Measurements from ENCODE around the gene XIAP.

XIAP gene

DNA sequence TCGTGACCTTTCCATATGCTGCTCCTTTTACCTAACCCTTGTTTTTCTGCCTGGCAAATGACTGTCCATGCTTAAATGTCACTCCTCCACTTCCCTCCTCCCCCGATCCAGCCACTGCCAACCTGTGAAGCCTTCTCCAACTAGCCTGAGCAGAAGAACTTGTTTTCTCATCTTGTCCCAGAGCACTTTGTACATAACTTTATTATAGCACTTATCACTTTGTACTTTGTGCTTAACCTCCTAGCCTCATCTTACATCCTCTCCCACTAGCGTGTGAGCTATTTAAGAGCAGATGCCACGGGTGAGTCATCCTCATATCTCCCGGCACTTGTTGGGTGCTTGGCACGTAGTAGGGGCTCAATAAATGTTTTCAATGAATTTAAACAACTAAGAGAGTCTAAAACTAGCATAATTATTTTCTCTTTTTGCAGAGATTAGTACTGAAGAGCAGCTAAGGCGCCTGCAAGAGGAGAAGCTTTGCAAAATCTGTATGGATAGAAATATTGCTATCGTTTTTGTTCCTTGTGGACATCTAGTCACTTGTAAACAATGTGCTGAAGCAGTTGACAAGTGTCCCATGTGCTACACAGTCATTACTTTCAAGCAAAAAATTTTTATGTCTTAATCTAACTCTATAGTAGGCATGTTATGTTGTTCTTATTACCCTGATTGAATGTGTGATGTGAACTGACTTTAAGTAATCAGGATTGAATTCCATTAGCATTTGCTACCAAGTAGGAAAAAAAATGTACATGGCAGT lies 46.9 kb downstream of the XIAP start:
- TF ChIP-seq, protein P1, sequence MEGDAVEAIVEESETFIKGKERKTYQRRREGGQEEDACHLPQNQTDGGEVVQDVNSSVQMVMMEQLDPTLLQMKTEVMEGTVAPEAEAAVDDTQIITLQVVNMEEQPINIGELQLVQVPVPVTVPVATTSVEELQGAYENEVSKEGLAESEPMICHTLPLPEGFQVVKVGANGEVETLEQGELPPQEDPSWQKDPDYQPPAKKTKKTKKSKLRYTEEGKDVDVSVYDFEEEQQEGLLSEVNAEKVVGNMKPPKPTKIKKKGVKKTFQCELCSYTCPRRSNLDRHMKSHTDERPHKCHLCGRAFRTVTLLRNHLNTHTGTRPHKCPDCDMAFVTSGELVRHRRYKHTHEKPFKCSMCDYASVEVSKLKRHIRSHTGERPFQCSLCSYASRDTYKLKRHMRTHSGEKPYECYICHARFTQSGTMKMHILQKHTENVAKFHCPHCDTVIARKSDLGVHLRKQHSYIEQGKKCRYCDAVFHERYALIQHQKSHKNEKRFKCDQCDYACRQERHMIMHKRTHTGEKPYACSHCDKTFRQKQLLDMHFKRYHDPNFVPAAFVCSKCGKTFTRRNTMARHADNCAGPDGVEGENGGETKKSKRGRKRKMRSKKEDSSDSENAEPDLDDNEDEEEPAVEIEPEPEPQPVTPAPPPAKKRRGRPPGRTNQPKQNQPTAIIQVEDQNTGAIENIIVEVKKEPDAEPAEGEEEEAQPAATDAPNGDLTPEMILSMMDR (IDR thresholded peaks at IDR 0.05) = no peak
- Histone ChIP-seq H3K36me3 (ENCODE audit: control insufficient read depth, insufficient read depth, low read length) (no peaks in the 10 kb centered on the region), H3K9ac (no peak overlapping the region), H2AFZ (no peak overlapping the region), H3K79me2 (no peaks in the 10 kb centered on the region), H3K27ac (peak overlapping the region; percentile 11), H3K4me2 (ENCODE audit: low read length) (peak overlapping the region; percentile 16), H3K27me3 (ENCODE audit: control insufficient read depth, insufficient read depth, low read length) (no peaks in the 10 kb centered on the region), H3K4me3 (ENCODE audit: low read depth, low read length) (no peak overlapping the region), H3K4me1 (peaks cover 5% of the 10 kb centered on the region), H3K9me3 (ENCODE audit: control insufficient read depth, low read length) (no peaks in the 10 kb centered on the region)

DNA sequence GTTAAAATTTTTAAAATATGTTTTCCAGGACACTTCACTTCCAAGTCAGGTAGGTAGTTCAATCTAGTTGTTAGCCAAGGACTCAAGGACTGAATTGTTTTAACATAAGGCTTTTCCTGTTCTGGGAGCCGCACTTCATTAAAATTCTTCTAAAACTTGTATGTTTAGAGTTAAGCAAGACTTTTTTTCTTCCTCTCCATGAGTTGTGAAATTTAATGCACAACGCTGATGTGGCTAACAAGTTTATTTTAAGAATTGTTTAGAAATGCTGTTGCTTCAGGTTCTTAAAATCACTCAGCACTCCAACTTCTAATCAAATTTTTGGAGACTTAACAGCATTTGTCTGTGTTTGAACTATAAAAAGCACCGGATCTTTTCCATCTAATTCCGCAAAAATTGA lies 49.7 kb downstream of the XIAP start:
- no peak overlapping the region for H3K9ac ChIP-seq
- no peaks in the 10 kb centered on the region for H3K79me2 ChIP-seq
- TF ChIP-seq, protein P1 (IDR thresholded peaks at IDR 0.05) = no peak

DNA sequence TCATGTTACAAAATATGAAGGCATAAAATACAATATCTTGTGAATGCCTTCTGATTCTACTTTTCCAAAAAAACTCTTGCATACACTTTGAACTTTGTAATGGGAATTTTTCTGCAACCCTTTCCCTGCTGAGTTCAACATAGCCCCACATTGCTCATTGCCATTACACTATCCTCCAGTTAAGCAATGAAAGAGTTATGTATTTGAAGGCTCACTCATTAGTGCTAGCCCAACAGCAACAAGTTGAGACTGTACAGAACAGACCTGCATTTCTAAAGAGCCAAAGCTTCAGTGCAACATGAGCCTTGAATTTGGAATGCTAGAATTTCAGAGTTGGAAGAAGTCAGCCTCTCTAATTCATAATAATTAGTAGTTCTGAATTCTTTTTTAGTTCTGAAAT lies 57.2 kb downstream of the XIAP start:
- Histone ChIP-seq H3K27me3 (ENCODE audit: control insufficient read depth, insufficient read depth, low read length) (no peaks in the 10 kb centered on the region), H3K36me3 (ENCODE audit: control insufficient read depth, insufficient read depth, low read length) (no peaks in the 10 kb centered on the region), H3K9me3 (ENCODE audit: control insufficient read depth, low read length) (no peaks in the 10 kb centered on the region), H3K4me3 (ENCODE audit: low read depth, low read length) (no peak overlapping the region), H3K4me1 (no peaks in the 10 kb centered on the region), H3K27ac (no peak overlapping the region), H3K79me2 (no peaks in the 10 kb centered on the region), H2AFZ (no peak overlapping the region), H3K4me2 (ENCODE audit: low read length) (no peak overlapping the region), H3K9ac (no peak overlapping the region)
- TF ChIP-seq, protein P1 (IDR thresholded peaks at IDR 0.05) = no peak

More for the DNA sequence above, 49.7 kb downstream of the XIAP start:
- no peaks in the 10 kb centered on the region for H3K9me3 ChIP-seq (ENCODE audit: control insufficient read depth, low read length)
- H3K4me2 ChIP-seq (ENCODE audit: low read length) = no peak overlapping the region
- no peaks in the 10 kb centered on the region for H3K36me3 ChIP-seq (ENCODE audit: control insufficient read depth, insufficient read depth, low read length)
- H2AFZ ChIP-seq = no peak overlapping the region
- no peak overlapping the region for H3K4me3 ChIP-seq (ENCODE audit: low read depth, low read length)
- H3K27me3 ChIP-seq (ENCODE audit: control insufficient read depth, insufficient read depth, low read length) = no peaks in the 10 kb centered on the region
- no peak overlapping the region for H3K27ac ChIP-seq
- peaks cover 5% of the 10 kb centered on the region for H3K4me1 ChIP-seq

DNA sequence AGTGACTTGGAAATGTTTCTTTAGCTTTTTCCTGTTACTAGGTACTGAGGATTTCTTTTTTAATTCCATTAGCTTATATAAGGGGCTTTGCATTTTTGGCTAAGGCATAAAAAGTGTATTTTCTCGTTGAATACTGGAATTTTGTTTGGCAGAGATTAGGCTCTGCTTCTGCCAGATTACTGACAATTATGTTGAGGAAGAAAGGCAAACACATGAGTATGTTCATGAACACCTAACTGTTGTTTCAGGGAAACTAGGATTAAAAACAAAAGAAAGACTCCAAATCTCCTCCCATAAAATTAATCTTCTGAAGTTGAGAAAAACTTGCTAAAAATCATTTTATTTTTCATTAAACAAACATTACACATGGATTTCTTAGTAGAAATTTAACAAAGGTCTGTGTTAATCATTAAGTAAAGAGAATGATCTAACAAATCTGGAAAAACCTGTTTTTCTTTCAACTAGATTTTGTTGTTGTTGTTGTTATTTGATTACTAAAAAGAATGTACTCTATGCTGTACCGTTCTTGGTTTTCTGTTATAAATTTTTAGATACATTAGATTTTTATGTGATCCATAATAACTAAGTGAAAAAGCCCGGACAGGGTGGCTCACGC lies 58.4 kb downstream of the XIAP start:
- no peaks in the 10 kb centered on the region for H3K9me3 ChIP-seq (ENCODE audit: control insufficient read depth, low read length)
- H3K79me2 ChIP-seq = no peaks in the 10 kb centered on the region
- H3K27me3 ChIP-seq (ENCODE audit: control insufficient read depth, insufficient read depth, low read length) = no peaks in the 10 kb centered on the region
- no peak overlapping the region for H3K27ac ChIP-seq
- H3K4me1 ChIP-seq = no peaks in the 10 kb centered on the region
- H2AFZ ChIP-seq = no peak overlapping the region
- no peak overlapping the region for H3K4me2 ChIP-seq (ENCODE audit: low read length)
- TF ChIP-seq, protein P1 (IDR thresholded peaks at IDR 0.05) = no peak
- H3K9ac ChIP-seq = no peak overlapping the region
- H3K4me3 ChIP-seq (ENCODE audit: low read depth, low read length) = no peak overlapping the region
- H3K36me3 ChIP-seq (ENCODE audit: control insufficient read depth, insufficient read depth, low read length) = no peaks in the 10 kb centered on the region

All from parathyroid adenoma (tissue), 2 donors.